Bone marrow (tissue), 2 donors: ENCODE results near the gene SLC25A12.

ENCODE experiments used
- DNase-seq, 2 donors: peaks; one replicate each; lab custom pipeline; 2025; lab: John Stamatoyannopoulos, UW

The SLC25A12 gene

DNA sequence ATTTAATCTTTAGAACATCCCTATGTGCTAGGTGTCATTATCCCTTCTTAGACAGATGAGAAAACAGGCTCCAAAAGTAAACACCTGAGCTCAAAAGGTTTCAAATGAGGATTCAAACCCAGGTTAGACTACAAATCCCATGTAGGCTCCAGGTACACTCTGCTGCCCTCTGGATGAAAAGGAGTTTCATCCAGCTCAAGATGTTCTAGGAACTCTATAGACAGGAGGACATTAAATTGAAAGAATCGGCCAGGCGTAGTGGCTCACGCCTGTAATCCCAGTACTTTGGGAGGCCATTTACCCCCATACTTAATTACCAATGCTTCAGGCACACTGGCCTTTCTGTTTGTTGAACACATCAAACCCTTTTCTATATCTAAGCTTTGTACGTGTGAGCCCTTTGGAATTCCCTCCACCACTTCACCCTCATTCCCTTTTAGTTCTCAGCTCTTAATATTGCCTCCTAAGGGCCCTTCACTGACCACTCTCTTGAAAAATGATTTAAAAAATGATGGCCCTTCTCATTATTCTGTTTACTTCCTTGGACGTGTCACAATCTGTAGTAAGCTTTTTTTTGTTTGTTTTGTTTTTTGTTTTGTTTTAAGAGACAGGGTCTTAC is 10.7 kb downstream of the SLC25A12 start:
- no peak for DNase-seq

DNA sequence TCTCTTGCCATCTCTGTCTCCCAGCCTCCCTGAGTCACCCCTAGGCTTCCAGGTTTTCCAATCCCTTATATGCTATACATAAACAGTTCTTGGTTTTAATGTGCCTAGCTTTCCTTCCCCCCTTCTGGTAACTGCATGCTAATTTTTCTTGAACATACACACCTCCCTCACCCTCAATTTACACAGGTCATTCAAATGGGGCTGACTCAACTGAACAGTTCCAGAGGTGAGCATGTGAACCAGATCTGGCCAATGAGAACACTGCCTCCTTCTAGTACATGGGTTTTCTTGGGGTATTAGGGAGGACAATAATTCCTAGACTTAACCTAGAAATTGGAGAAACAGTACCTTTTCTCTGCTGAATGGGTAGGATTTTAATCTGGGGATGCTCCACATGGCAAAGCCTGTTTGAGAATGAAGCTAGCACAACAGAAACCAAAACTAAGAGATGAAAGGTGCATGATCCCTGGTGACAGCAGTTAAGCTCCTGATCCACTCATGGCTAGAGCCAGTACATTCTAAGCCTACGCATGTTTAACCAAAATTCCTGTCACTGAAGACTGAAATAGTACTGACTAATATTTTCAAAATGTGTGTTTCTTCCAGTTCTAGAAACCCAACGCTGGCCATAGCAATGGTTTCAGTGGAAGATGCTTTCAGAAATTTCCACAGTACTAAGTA is 11.8 kb downstream of the SLC25A12 start:
- no peak for DNase-seq

- no peak for DNase-seq
Measured at GRCh38 chr2:171880774-171881173, 13.3 kb downstream of the SLC25A12 start.

GRCh38 chr2:171879865-171880264 is 14.2 kb downstream of the SLC25A12 start:
- DNase-seq = no peak

GRCh38 chr2:171878481-171878993 is 15.5 kb downstream of the SLC25A12 start:
- DNase-seq = no peak

DNA sequence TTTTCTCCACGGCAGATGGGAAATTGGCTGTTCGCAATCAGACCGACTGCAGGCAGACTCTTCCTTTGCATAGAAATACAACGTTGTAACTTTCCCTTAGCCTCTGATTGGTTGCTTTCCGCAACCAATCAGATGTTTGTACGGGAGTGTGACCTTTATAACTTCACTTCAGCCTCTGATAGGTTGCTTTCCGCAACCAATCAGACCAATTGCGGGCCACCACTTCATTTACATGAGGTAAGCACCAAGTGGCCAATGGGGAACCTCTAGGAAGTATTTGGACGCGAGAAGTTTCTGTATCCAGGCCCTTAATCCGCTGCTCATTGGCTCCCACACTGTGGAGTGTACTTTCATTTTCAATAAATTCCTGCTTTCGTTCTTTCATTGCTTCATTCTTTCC is 19.1 kb downstream of the SLC25A12 start:
- no peak for DNase-seq

- DNase-seq = no peak
Measured at GRCh38 chr2:171874517-171874916, 19.5 kb downstream of the SLC25A12 start.

DNA sequence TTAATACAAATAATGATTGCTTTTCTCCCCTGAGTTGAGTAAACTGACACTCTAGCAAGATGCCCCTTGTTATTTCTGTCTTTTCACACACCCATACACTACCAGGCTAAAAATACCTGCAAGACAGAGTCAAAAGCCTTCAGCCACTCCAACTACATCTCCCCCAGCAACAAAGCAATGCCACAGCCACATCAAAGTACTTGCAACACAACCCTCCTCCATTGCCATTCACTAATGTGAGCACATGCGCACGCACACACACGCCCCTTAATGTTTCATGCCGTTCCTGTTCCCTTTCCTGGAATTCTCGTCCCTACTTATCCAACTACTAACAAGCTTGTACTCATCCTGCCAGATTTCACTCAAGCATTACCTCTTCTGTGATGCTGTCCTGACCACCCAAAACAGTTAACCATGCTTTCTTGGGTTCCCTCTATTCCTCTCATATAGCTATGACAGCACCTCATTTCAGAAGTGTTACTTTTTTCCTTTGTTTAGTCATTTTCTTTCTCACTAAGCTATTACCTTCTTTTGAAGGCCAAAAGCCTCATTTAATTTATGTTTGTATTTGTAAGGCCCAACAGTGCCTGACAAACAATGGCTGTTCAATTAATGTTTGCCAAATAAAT is 29.6 kb downstream of the SLC25A12 start:
- no peak for DNase-seq

DNA sequence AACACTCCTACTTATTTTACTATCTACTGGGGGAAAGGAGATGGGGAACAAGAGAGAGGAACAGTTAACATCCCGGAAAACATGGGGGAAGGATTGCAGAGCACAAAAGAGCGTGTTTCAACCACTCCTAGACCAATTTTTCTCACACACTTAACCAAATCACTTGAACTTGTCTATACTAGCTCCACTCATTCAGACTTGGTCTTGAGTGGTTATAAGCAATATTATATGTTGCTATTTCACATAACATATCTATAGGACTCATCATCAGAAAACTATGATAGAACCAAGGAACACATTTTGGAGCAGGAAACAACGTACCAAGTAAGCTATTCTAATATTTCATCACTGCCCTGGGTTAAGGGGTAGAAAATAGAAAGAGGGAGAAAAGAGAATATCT is 31.5 kb downstream of the SLC25A12 start:
- no peak for DNase-seq

- no peak for DNase-seq
Measured at GRCh38 chr2:171858397-171858958, 35.6 kb downstream of the SLC25A12 start.

DNA sequence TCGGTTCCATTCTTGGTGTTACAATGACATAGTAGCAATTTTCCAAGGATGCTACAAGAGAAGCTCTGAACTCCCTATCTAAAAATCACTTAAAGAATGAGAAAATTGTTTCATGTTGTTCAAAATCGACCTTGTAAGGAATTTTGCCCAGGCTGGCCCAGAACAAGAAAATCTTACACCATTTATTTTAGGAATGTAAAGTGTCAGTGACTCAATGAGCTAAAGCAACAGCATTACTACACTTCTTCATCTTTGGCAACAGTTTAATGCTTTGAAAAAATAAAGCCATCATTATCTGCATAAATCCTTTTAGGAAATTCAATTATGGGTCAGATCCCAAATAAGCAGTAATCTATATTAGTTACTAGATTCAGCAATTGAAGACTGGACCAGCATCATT is 38.6 kb downstream of the SLC25A12 start:
- DNase-seq = no peak

- DNase-seq = no peak
Measured at GRCh38 chr2:171852366-171852888, 41.6 kb downstream of the SLC25A12 start.

DNA sequence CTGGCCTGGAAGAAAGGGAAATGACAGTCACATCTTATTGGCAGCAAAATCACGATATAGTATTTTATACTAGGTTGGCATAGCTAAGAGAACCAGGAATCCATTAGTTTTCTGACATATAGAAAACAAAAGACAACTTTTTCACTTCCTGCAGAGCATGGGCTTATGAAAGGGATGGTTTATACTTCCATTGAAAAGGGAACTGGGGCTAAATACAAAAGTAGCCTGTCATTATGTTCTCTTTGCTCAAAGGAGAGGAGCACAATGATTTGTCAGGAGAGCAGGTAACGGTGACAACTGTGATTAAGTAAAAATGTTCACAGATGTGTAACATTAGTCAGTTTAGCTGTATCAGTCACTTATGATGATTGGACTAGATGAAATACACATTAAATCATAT is 46.4 kb downstream of the SLC25A12 start:
- no peak for DNase-seq

- DNase-seq = no peak
Measured at GRCh38 chr2:171846894-171847293, 47.1 kb downstream of the SLC25A12 start.

DNA sequence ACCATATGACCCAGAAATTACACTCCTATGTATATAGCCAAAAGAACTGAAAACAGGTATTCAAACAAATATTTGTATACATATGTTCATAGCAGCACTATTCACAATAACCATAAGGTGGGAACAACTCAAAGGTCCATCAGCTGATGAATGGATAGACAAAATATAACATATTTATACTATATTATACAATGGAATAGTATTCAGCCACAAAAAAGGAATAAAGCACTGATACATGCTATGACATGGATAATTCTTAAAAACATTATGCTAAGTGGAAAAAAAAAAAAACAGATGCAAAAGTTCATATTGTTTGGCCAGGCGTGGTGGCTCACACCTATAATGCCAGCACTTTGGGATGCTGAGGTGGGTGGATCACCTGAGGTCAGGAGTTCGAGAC is 52.0 kb downstream of the SLC25A12 start:
- no peak for DNase-seq

DNA sequence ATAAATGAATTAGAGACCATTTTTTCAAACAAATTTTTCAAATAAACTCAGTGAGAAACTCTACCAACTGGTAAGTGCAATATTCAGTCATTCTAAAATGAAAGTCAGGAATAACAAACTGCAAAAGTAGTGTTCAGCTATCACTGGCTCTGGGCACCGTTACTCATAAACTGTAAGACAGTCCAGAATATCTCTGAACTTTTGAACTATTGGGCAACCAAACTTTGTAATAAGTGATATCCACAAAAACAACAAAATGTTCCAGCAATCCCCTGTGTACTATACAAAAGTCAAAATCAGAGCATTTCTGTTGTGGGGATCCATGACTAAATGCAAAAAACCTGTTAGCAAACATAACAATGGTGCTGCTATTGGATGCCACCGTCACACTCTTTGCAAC is 56.3 kb downstream of the SLC25A12 start:
- DNase-seq = no peak

DNA sequence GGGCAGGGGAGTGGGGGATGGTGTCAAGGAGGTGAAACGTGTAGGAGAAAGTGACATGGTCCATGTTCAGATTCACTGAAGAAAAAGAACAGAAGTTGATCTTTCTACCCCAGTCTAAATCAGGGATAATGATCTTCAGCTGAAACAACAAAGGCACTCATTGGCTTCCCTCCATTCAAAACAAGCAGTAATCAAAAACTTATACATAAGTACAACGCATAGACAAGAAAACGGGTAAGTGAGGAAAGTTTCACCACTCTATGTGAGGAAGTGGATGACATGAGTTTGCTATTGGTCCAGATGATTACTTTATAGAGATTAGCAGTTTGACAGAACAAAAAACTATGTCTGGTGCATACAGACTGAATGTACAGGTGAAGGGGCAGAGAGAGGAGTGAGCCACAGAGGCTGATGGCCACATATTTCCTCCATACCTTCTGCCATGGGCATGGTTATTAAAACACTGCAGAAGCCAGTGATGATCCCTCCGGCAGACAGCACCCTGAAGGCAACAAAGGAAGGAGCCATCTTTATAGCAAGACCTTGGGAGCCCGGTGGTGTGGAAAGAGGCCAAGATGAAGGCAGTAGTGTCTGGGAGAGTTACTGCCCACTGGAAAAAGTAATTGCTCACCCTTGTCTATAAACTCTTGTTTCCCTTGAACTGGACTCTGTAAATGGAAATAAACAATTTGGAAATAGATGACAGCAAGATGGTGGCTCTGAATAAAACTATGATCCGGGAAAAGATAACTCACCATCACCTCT is 57.7 kb downstream of the SLC25A12 start:
- DNase-seq = no peak

GRCh38 chr2:171835386-171835785 is 58.7 kb downstream of the SLC25A12 start:
- no peak for DNase-seq

DNA sequence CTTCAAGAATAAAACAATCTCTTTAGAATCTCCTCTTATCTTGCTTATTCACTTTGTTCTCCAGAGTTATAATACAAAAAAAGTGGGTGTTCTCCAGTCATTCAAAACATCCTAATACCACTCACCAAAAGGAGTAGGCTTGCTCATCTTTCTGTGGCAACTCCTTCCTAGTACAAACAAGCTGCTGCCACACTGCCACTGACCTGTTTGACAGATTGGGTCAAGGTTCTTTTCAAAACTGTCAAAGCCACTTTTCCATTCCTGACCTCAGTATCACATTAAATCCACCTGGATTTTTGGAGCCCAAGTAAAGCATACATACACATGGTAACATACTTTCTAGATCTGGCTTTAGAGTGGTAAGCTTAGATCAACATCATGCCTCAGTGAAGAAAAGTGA is 59.8 kb downstream of the SLC25A12 start:
- no peak for DNase-seq

- DNase-seq = no peak
Measured at GRCh38 chr2:171832489-171832888, 61.6 kb downstream of the SLC25A12 start.

DNA sequence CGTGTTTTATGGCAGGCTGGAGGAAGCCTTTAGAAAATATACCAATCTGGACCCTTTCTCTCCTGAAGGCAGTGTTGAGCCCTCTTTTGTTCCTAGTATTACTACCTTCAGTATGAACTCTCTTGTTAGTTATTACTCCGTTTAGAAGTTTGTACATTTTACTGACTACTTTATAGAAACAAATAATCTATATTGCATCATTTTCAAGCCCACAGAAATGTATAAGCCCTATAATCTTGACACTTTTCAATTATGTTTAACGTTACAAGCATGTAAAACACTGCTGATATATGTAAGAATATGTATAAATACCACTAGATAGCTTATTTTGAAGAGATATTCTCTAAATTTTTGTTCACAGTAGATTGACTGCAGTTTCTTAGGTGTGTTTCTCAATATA is 64.0 kb downstream of the SLC25A12 start:
- no peak for DNase-seq

- no peak for DNase-seq
Measured at GRCh38 chr2:171824086-171824485, 70.0 kb downstream of the SLC25A12 start.
